IMR-90 (cell line): Measurements from ENCODE around the gene GALNT7. TPM values are rescaled to one million over a fixed set of nuclear protein-coding genes. Genes with fewer than 3 reads are reported as not detected.

ENCODE experiments used
- ATAC-seq: fragments of 200-7000 bp; cut with Tn5 transposase; 2 replicates; pipeline ENCODE4 v1.9.1; 2020; ENCODE audit warnings: low read depth, mild to moderate bottlenecking, moderate library complexity
- BruUV-seq: library from RNA; stranded (reverse); fragments of 400-500 nt; replicated peaks from 2 replicates; lab custom pipeline; 2021; lab: Mats Ljungman, UMichigan
- CTCF ChIA-PET: fragments of 300-600 bp; formaldehyde crosslinking; extraction: SDS; loops from one replicate; lab custom pipeline; 2021; ENCODE audit warnings: antibody characterized with exemption; lab: Yijun Ruan, JAX
- POLR2A ChIA-PET: fragments of 300-600 bp; sonication (Branson Sonifier 250); formaldehyde crosslinking; loops from one replicate; lab custom pipeline; 2022; ENCODE audit warnings: antibody characterized with exemption; ENCODE audit not compliant: unreplicated experiment; lab: Charles Lee
- DNase-seq: peaks from one replicate; pipeline ENCODE4 v3.0.0; 2013
- H2AFZ ChIP-seq: replicated peaks from 2 replicates; pipeline ENCODE3; 2013; ENCODE audit warnings: low read length, mild to moderate bottlenecking; ENCODE audit not compliant: poor library complexity
- H2AK5ac ChIP-seq: 2 replicates; pipeline ENCODE4 v1.6.1; 2013; ENCODE audit warnings: low read depth, low read length, inconsistent platforms
- H2AK9ac ChIP-seq: replicated peaks from 2 replicates; pipeline ENCODE3; 2013; ENCODE audit warnings: mild to moderate bottlenecking, low read depth, low read length, moderate library complexity; ENCODE audit not compliant: poor library complexity
- H2BK120ac ChIP-seq: 2 replicates; pipeline ENCODE4 v1.6.1; 2013; ENCODE audit warnings: low read depth, low read length, inconsistent platforms
- H2BK15ac ChIP-seq: 3 replicates; pipeline ENCODE4 v1.6.1; 2013; ENCODE audit warnings: low read depth, low read length, inconsistent platforms
- H2BK20ac ChIP-seq: 2 replicates; pipeline ENCODE4 v1.6.1; 2013; ENCODE audit warnings: low read depth, mild to moderate bottlenecking, inconsistent platforms, low read length, moderate library complexity
- H2BK5ac ChIP-seq: 2 replicates; pipeline ENCODE4 v1.6.1; 2013; ENCODE audit warnings: mild to moderate bottlenecking, low read depth, low read length, inconsistent platforms; ENCODE audit not compliant: poor library complexity, severe bottlenecking
- H3K14ac ChIP-seq: replicated peaks from 2 replicates; pipeline ENCODE4 v1.6.1; 2013; ENCODE audit warnings: low read depth, low read length, inconsistent platforms
- H3K18ac ChIP-seq: 2 replicates; pipeline ENCODE4 v1.6.1; 2013; ENCODE audit warnings: low read depth, low read length, control low read depth
- H3K23ac ChIP-seq: 2 replicates; pipeline ENCODE4 v1.6.1; 2013; ENCODE audit warnings: low read depth, low read length, inconsistent platforms
- H3K27ac ChIP-seq: 2 replicates; pipeline ENCODE4 v1.5.1; 2013; ENCODE audit warnings: mild to moderate bottlenecking, control low read depth, low read length; ENCODE audit not compliant: insufficient read depth
- H3K27me3 ChIP-seq: 2 replicates; pipeline ENCODE4 v1.6.1; 2013; ENCODE audit warnings: low read length; ENCODE audit not compliant: control insufficient read depth, insufficient read depth
- H3K36me3 ChIP-seq: 2 replicates; pipeline ENCODE4 v1.6.1; 2013; ENCODE audit warnings: low read length, mixed read lengths; ENCODE audit not compliant: control insufficient read depth, insufficient read depth
- H3K4ac ChIP-seq: 2 replicates; pipeline ENCODE4 v1.6.1; 2013; ENCODE audit warnings: low read depth, low read length, inconsistent platforms
- H3K4me1 ChIP-seq: 2 replicates; pipeline ENCODE4 v1.6.1; 2013; ENCODE audit warnings: low read length, mixed read lengths; ENCODE audit not compliant: control insufficient read depth, insufficient read depth
- H3K4me2 ChIP-seq: 2 replicates; pipeline ENCODE4 v1.6.1; 2013; ENCODE audit warnings: low read depth, mild to moderate bottlenecking, control low read depth, low read length, moderate library complexity
- H3K4me3 ChIP-seq: 2 replicates; pipeline ENCODE4 v1.5.1; 2013; ENCODE audit warnings: low read depth, mild to moderate bottlenecking, control low read depth, low read length, moderate library complexity; ENCODE audit not compliant: insufficient read depth
- H3K56ac ChIP-seq: 2 replicates; pipeline ENCODE4 v1.6.1; 2013; ENCODE audit warnings: low read length, inconsistent platforms; ENCODE audit not compliant: insufficient read depth; ENCODE audit errors: extremely low read depth
- H3K79me1 ChIP-seq, 2 experiments: 2 replicates each; pipeline ENCODE4 v1.6.1; 2013; ENCODE audit warnings: low read length in 2 of 2, inconsistent platforms in 1 of 2, low read depth in 1 of 2
- H3K9ac ChIP-seq: 2 replicates; pipeline ENCODE4 v1.6.1; 2013; ENCODE audit warnings: low read depth, low read length, control low read depth
- H3K9me1 ChIP-seq: 2 replicates; pipeline ENCODE4 v1.6.1; 2013; ENCODE audit warnings: low read length, inconsistent platforms; ENCODE audit not compliant: insufficient read depth
- H3K9me3 ChIP-seq: 2 replicates; pipeline ENCODE4 v1.6.1; 2013; ENCODE audit warnings: low read length; ENCODE audit not compliant: control insufficient read depth, insufficient read depth
- H4K20me1 ChIP-seq: 2 replicates; pipeline ENCODE4 v1.6.1; 2013; ENCODE audit warnings: low read length, inconsistent platforms; ENCODE audit not compliant: insufficient read depth
- H4K5ac ChIP-seq: 2 replicates; pipeline ENCODE4 v1.6.1; 2013; ENCODE audit warnings: mild to moderate bottlenecking, low read depth, low read length, control low read depth
- H4K8ac ChIP-seq, 2 experiments: 2 replicates each; pipeline ENCODE4 v1.6.1; 2013; ENCODE audit warnings: low read depth in 2 of 2, low read length in 2 of 2, control low read depth in 1 of 2, inconsistent platforms in 1 of 2
- H4K91ac ChIP-seq: 2 replicates; pipeline ENCODE4 v1.6.1; 2013; ENCODE audit warnings: low read depth, low read length, inconsistent platforms; ENCODE audit not compliant: insufficient read depth
- CEBPB ChIP-seq: IDR thresholded peaks from 2 replicates; pipeline ENCODE4 v1.6.1; 2012; ENCODE audit warnings: low read depth, low read length, improper control_type of control experiment
- CHD1 ChIP-seq: IDR thresholded peaks from 2 replicates; pipeline ENCODE4 v1.6.1; 2012; ENCODE audit warnings: low read depth, low read length, improper control_type of control experiment
- CTCF ChIP-seq: conservative IDR thresholded peaks from 2 replicates; pipeline ENCODE4 v1.5.1; 2012; ENCODE audit warnings: mild to moderate bottlenecking, low read depth, low read length, improper control_type of control experiment
- ELK1 ChIP-seq: fragments of 150-350 bp; IDR thresholded peaks from 2 replicates; pipeline ENCODE4 v1.6.1; 2016; ENCODE audit warnings: low read depth, mild to moderate bottlenecking, low read length, moderate library complexity, borderline replicate concordance
- FOS ChIP-seq: fragments of 150-350 bp; IDR thresholded peaks from 2 replicates; pipeline ENCODE4 v1.6.1; 2016; ENCODE audit warnings: low read depth, low read length
- MAFK ChIP-seq: IDR thresholded peaks from 2 replicates; pipeline ENCODE4 v1.6.1; 2012; ENCODE audit warnings: low read depth, low read length, improper control_type of control experiment
- MAZ ChIP-seq: IDR thresholded peaks from 2 replicates; pipeline ENCODE4 v1.6.1; 2012; ENCODE audit warnings: low read depth, mild to moderate bottlenecking, low read length, improper control_type of control experiment, moderate library complexity, borderline replicate concordance
- MXI1 ChIP-seq: IDR thresholded peaks from 2 replicates; pipeline ENCODE4 v1.6.1; 2012; ENCODE audit warnings: low read depth, mild to moderate bottlenecking, low read length, moderate library complexity, borderline replicate concordance
- NFE2L2 ChIP-seq: fragments of 150-350 bp; IDR thresholded peaks from 2 replicates; pipeline ENCODE4 v1.6.1; 2016; ENCODE audit warnings: low read depth, mild to moderate bottlenecking, low read length
- POLR2A ChIP-seq: IDR thresholded peaks from 2 replicates; pipeline ENCODE4 v1.6.1; 2012; ENCODE audit warnings: mild to moderate bottlenecking, low read depth, low read length
- RAD21 ChIP-seq: IDR thresholded peaks from 2 replicates; pipeline ENCODE4 v1.6.1; 2012; ENCODE audit warnings: low read length, improper control_type of control experiment
- RCOR1 ChIP-seq: IDR thresholded peaks from 2 replicates; pipeline ENCODE4 v1.6.1; 2012; ENCODE audit warnings: mild to moderate bottlenecking, low read length, improper control_type of control experiment; ENCODE audit not compliant: insufficient replicate concordance
- USF2 ChIP-seq: fragments of 150-350 bp; IDR thresholded peaks from 2 replicates; pipeline ENCODE4 v1.6.1; 2017; ENCODE audit warnings: mild to moderate bottlenecking, antibody characterized with exemption, low read length, low read depth
- WGBS, 2 experiments: methylation state at CpG; one replicate each; pipeline versions ENCODE4 v1.1.5 to v1.1.7; 2013; ENCODE audit warnings: missing lambda C conversion rate in 2 of 2; ENCODE audit not compliant: insufficient read length in 1 of 2; ENCODE audit errors: extremely low coverage in 2 of 2; 5-methylcytosine and 5-hydroxymethylcytosine counted together
- dilution Hi-C: fragments of 300-500 bp; cut with HindIII; formaldehyde crosslinking; loops from one replicate; pipeline ENCODE4 v1.14.3; 2018; ENCODE audit warnings: low sequenced_read_pairs; ENCODE audit not compliant: unreplicated experiment
- in situ Hi-C: fragments of 300-500 bp; cut with MboI; formaldehyde crosslinking; loops from 3 replicates; pipeline ENCODE4 v1.14.3; 2019; ENCODE audit warnings: low sequenced_read_pairs, inconsistent platforms, mixed read lengths
- intact Hi-C: fragments of 100-400 bp; cut with micrococcal nuclease; formaldehyde crosslinking; loops from 2 replicates; pipeline ENCODE4 v1.10.0; 2022
- polyA plus RNA-seq, 3 experiments: library from polyadenylated mRNA; depleted of rRNA; stranded (reverse); fragments of >200 nt; gene quantifications; 2 replicates each; pipeline ENCODE4 v1.2.3, GENCODE V29; 2012; ENCODE audit warnings: low replicate concordance in 1 of 3
- total RNA-seq: library from RNA; depleted of rRNA; stranded (reverse); fragments of >200 nt; gene quantifications from 2 replicates; pipeline ENCODE4 v1.2.3, GENCODE V29; 2012

GALNT7 gene
- total and polyA plus RNA-seq, 2 of the 4 experiments (the other 2 are of a cell fraction), result 19.1 to 31.2 TPM

- intact Hi-C loops, result no loop called here
- no CpG with 5 or more reads among the region's 2 CpGs for WGBS, 2 experiments
- TF ChIP-seq MAFK (no peak), CEBPB (no peak), CTCF (no peak), NFE2L2 (no peak), USF2 (no peak), ELK1 (no peak), MXI1 (no peak), POLR2A (no peak), FOS (no peak), MAZ (no peak), RCOR1 (no peak), CHD1 (no peak), RAD21 (no peak)
- no TSS peak for BruUV-seq
- no peak for DNase-seq
- H4K91ac ChIP-seq, result no peak overlapping the region
- ATAC-seq, result no peak
- H2BK120ac ChIP-seq, result no peak overlapping the region
- ChIA-PET POLR2A (no interaction called here), CTCF (no interaction called here)
- H2AK5ac ChIP-seq, result no peak overlapping the region
- no peak overlapping the region for H2BK5ac ChIP-seq
- H2AK9ac ChIP-seq, result no peak overlapping the region
- no peak overlapping the region for H3K4me3 ChIP-seq
- H3K18ac ChIP-seq, result no peak overlapping the region
- no peak overlapping the region for H4K5ac ChIP-seq
- no peaks in the 10 kb centered on the region; the same call in 1 of the 2 replicates for H3K27me3 ChIP-seq
- H3K9ac ChIP-seq, result no peak overlapping the region
- H3K4me2 ChIP-seq, result no peak overlapping the region
- dilution Hi-C loops, result no loop called here
- H3K4me1 ChIP-seq, result no peaks in the 10 kb centered on the region
- H3K14ac ChIP-seq, result no peak overlapping the region
- H3K23ac ChIP-seq, result no peak overlapping the region
- no peak overlapping the region for H3K27ac ChIP-seq
- H4K8ac ChIP-seq, result no peak overlapping the region
- H4K20me1 ChIP-seq, result no peaks in the 10 kb centered on the region
- H3K9me3 ChIP-seq, result no peaks in the 10 kb centered on the region
- no peaks in the 10 kb centered on the region for H3K9me1 ChIP-seq
- H3K4ac ChIP-seq, result no peak overlapping the region
- H2BK15ac ChIP-seq, result no peak overlapping the region
- H3K79me1 ChIP-seq, result no peaks in the 10 kb centered on the region
- H3K36me3 ChIP-seq, result no peaks in the 10 kb centered on the region
- in situ Hi-C loops, result no loop called here
- H2AFZ ChIP-seq, result no peak overlapping the region
- no peak overlapping the region for H2BK20ac ChIP-seq
- H3K56ac ChIP-seq, result no peak overlapping the region
These were observed 29.1 kb upstream of the GALNT7 start for GRCh38 chr4:173139561-173139960.
